Neural cell (in vitro differentiated cells): ENCODE results near the gene ITGA2B.

Experiments
- EP300 ChIP-seq: fragments of 450-650 bp; conservative IDR thresholded peaks from 2 replicates; pipeline ENCODE4 v1.6.1; 2014; ENCODE audit warnings: antibody characterized with exemption, mild to moderate bottlenecking, moderate library complexity; ENCODE audit not compliant: poor library complexity, severe bottlenecking
- EZH2 ChIP-seq: fragments of 200-600, 300-800 bp; shearing (Covaris generic), sonication (generic); IDR thresholded peaks from 2 replicates; pipeline ENCODE4 v1.6.1; 2014; ENCODE audit warnings: antibody characterized with exemption, low read length, borderline replicate concordance, mild to moderate bottlenecking; ENCODE audit not compliant: insufficient read depth, poor library complexity, severe bottlenecking
- POLR2AphosphoS5 ChIP-seq: IDR thresholded peaks from 2 replicates; pipeline ENCODE4 v1.6.1; 2012
- RAD21 ChIP-seq: fragments of 450-650 bp; conservative IDR thresholded peaks from 2 replicates; pipeline ENCODE4 v1.6.1; 2014; ENCODE audit warnings: antibody characterized with exemption, mild to moderate bottlenecking, moderate library complexity
- TAF1 ChIP-seq: IDR thresholded peaks from 2 replicates; pipeline ENCODE4 v1.6.1; 2012; ENCODE audit warnings: low read depth
- TF ChIP-seq, protein P1 (sequence below): fragments of 450-650 bp; IDR thresholded peaks from 2 replicates; pipeline ENCODE4 v1.5.1; 2014; ENCODE audit warnings: antibody characterized with exemption, mild to moderate bottlenecking, moderate library complexity; ENCODE audit not compliant: poor library complexity, severe bottlenecking

DNA sequence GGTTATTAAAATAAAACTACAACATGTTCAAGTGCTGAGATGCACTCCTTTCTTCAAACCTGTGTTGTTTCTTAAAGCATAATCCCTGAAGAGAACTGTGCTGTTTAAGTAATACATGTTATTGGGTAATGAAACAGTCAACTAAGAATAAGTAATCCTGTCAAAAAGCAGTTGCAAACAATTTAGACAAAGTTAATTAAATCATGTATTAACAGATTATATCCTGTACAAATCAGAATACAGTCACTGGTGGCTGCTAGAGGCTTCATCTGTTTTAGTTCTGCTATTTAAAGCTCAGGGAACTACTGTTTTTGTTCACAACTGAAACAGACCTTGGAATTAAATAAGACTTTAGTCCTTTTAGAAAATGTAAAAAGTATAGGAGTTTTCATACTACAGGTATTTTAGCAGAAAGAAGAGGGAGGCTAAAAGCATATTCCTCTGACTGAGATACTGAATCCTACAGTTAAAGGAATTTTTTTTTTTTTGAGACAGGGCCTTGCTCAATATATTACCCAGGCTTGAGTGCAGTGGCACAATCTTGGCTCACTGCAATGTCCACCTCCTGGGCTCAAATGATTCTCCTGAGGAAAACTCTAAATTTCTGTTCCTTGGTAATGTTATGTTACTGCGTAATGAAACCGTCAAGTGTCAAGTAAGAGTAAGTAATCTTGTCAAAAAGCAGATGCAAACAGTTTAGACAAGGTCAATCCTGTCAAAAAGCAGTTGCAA, 27.3 kb upstream of the ITGA2B start:
- TF ChIP-seq, protein P1, sequence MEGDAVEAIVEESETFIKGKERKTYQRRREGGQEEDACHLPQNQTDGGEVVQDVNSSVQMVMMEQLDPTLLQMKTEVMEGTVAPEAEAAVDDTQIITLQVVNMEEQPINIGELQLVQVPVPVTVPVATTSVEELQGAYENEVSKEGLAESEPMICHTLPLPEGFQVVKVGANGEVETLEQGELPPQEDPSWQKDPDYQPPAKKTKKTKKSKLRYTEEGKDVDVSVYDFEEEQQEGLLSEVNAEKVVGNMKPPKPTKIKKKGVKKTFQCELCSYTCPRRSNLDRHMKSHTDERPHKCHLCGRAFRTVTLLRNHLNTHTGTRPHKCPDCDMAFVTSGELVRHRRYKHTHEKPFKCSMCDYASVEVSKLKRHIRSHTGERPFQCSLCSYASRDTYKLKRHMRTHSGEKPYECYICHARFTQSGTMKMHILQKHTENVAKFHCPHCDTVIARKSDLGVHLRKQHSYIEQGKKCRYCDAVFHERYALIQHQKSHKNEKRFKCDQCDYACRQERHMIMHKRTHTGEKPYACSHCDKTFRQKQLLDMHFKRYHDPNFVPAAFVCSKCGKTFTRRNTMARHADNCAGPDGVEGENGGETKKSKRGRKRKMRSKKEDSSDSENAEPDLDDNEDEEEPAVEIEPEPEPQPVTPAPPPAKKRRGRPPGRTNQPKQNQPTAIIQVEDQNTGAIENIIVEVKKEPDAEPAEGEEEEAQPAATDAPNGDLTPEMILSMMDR, result no peak
- TF ChIP-seq POLR2AphosphoS5 (no peak), EZH2 (no peak), RAD21 (no peak), EP300 (no peak), TAF1 (no peak)
